ENCODE measurements around the gene CCDC9B. TPM values are rescaled to one million over a fixed set of nuclear protein-coding genes. Genes with fewer than 3 reads are reported as not detected.

The CCDC9B gene
- total RNA-seq, 6 donors from 2014 or later, result 15.5 to 140 (median 68.1) TPM

GRCh38 chr15:40293905-40294895 lies 46.5 kb downstream of the CCDC9B start:
- ATAC-seq (ENCODE audit: low FRiP score in 2 of 2) (no peak), DNase-seq (no peak)
- Histone ChIP-seq H3K27me3 (no peaks in the 10 kb centered on the region), H3K9me3 (no peaks in the 10 kb centered on the region), H3K4me3 (no peak overlapping the region), H3K36me3 (peaks cover 0 to 22% (median 6%) of the 10 kb centered on the region in 4 donors), H3K4me1 (peaks cover 2 to 15% (median 14%) of the 10 kb centered on the region in 4 donors), H3K27ac (no peak overlapping the region)
- WGBS, 2 donors, result 89 to 100% methylated on average over 2 to 20 of the region's 20 CpGs
- TF ChIP-seq POLR2AphosphoS5 (IDR thresholded peaks at IDR 0.05), result no peak
- no peak for TF ChIP-seq CTCF (IDR thresholded peaks at IDR 0.05)
- TF ChIP-seq POLR2A (IDR thresholded peaks at IDR 0.05), result no peak
- TF ChIP-seq EP300 (IDR thresholded peaks at IDR 0.05), result no peak

- TF ChIP-seq CTCF (IDR thresholded peaks at IDR 0.05) (no peak), POLR2AphosphoS5 (IDR thresholded peaks at IDR 0.05) (no peak), POLR2A (IDR thresholded peaks at IDR 0.05) (no peak), EP300 (IDR thresholded peaks at IDR 0.05) (no peak)
- Histone ChIP-seq H3K27ac (no peak overlapping the region), H3K36me3 (peaks cover 0 to 21% (median 7%) of the 10 kb centered on the region in 4 donors), H3K4me1 (peaks cover 2 to 15% (median 14%) of the 10 kb centered on the region in 4 donors), H3K27me3 (no peaks in the 10 kb centered on the region), H3K9me3 (no peaks in the 10 kb centered on the region), H3K4me3 (no peak overlapping the region)
- ATAC-seq (ENCODE audit: low FRiP score in 2 of 2), result no peak
- DNase-seq, result no peak
Measured at GRCh38 chr15:40293006-40293405, 47.7 kb downstream of the CCDC9B start.

GRCh38 chr15:40292246-40292645 lies 48.5 kb downstream of the CCDC9B start:
- DNase-seq (no peak), ATAC-seq (ENCODE audit: low FRiP score in 2 of 2) (no peak)
- Histone ChIP-seq H3K36me3 (peaks cover 0 to 21% (median 7%) of the 10 kb centered on the region in 4 donors), H3K9me3 (no peaks in the 10 kb centered on the region), H3K27ac (no peak overlapping the region), H3K4me1 (peaks cover 2 to 15% (median 14%) of the 10 kb centered on the region in 4 donors), H3K27me3 (no peaks in the 10 kb centered on the region), H3K4me3 (no peak overlapping the region)
- WGBS, 2 donors, result 73 to 80% methylated on average over 1 to 3 of the region's 3 CpGs
- TF ChIP-seq CTCF (IDR thresholded peaks at IDR 0.05) (no peak), POLR2A (IDR thresholded peaks at IDR 0.05) (no peak), POLR2AphosphoS5 (IDR thresholded peaks at IDR 0.05) (no peak), EP300 (IDR thresholded peaks at IDR 0.05) (no peak)

- 52 to 54% methylated on average over 25 to 44 of the region's 68 CpGs for whole genome bisulfite sequencing, 2 donors
- Histone ChIP-seq H3K9me3 (no peaks in the 10 kb centered on the region), H3K36me3 (peaks cover 0 to 21% (median 7%) of the 10 kb centered on the region in 4 donors), H3K4me3 (peak overlapping the region in 3 of 4 donors; percentile 31 to 44 (median 43)), H3K27ac (no peak overlapping the region), H3K4me1 (peaks cover 2 to 16% (median 14%) of the 10 kb centered on the region in 4 donors), H3K27me3 (no peaks in the 10 kb centered on the region)
- DNase-seq (peak; percentile 47 to 91), ATAC-seq (ENCODE audit: low FRiP score in 2 of 2) (peak in 1 of 2 donors; percentile 83)
- TF ChIP-seq POLR2A (IDR thresholded peaks at IDR 0.05) (no peak), CTCF (IDR thresholded peaks at IDR 0.05) (no peak), POLR2AphosphoS5 (IDR thresholded peaks at IDR 0.05) (no peak), EP300 (IDR thresholded peaks at IDR 0.05) (no peak)
Measured at GRCh38 chr15:40290918-40291574, 49.7 kb downstream of the CCDC9B start.

Measured in upper lobe of left lung (tissue), 6 donors.